ENCODE measurements around the gene BBS9.
A peak's percentile ranks its signal among the peaks of the same experiment; 100 is the strongest.

BBS9 gene

GRCh38 chr7:33118383-33118782, 11.0 kb upstream of the BBS9 start:
- in situ Hi-C loops (cut with HindIII; ENCODE audit: low sequenced_read_pairs), result no loop called here
- no peak for DNase-seq (ENCODE audit: low read depth, low spot score)
- no peak overlapping the region for H3K4me3 ChIP-seq (ENCODE audit: low read depth, low read length)
- no peak for TF ChIP-seq CTCF (IDR thresholded peaks at IDR 0.05; ENCODE audit: low read depth, low read length)

- no peak overlapping the region for H3K4me3 ChIP-seq (ENCODE audit: low read depth, low read length)
- TF ChIP-seq CTCF (IDR thresholded peaks at IDR 0.05; ENCODE audit: low read depth, low read length), result no peak
- no peak for DNase-seq (ENCODE audit: low read depth, low spot score)
- in situ Hi-C loops (cut with HindIII; ENCODE audit: low sequenced_read_pairs), result no loop called here
These were observed 2.3 kb upstream of the BBS9 start for GRCh38 chr7:33127085-33127484.

- H3K4me3 ChIP-seq (ENCODE audit: low read depth, low read length), result peak overlapping the region; percentile 81
- TF ChIP-seq CTCF (IDR thresholded peaks at IDR 0.05; ENCODE audit: low read depth, low read length), result no peak
- no peak for DNase-seq (ENCODE audit: low read depth, low spot score)
- in situ Hi-C loops (cut with HindIII; ENCODE audit: low sequenced_read_pairs), result no loop called here
These were observed 754 bp upstream of the BBS9 start for GRCh38 chr7:33128631-33128989.

- no peak for DNase-seq (ENCODE audit: low read depth, low spot score)
- no peak for TF ChIP-seq CTCF (IDR thresholded peaks at IDR 0.05; ENCODE audit: low read depth, low read length)
- in situ Hi-C loops (cut with HindIII; ENCODE audit: low sequenced_read_pairs), result no loop called here
- H3K4me3 ChIP-seq (ENCODE audit: low read depth, low read length), result peak overlapping the region; percentile 81
These were observed 416 bp downstream of the BBS9 start for GRCh38 chr7:33129806-33130153.

- in situ Hi-C loops (cut with HindIII; ENCODE audit: low sequenced_read_pairs), result no loop called here
- no peak for TF ChIP-seq CTCF (IDR thresholded peaks at IDR 0.05; ENCODE audit: low read depth, low read length)
- DNase-seq (ENCODE audit: low read depth, low spot score), result no peak
These were observed 820 bp downstream of the BBS9 start for GRCh38 chr7:33130184-33130583.

GRCh38 chr7:33137103-33137502, 7.7 kb downstream of the BBS9 start:
- TF ChIP-seq CTCF (IDR thresholded peaks at IDR 0.05; ENCODE audit: low read depth, low read length), result no peak
- DNase-seq (ENCODE audit: low read depth, low spot score), result no peak
- in situ Hi-C loops (cut with HindIII; ENCODE audit: low sequenced_read_pairs), result no loop called here
- no peak overlapping the region for H3K4me3 ChIP-seq (ENCODE audit: low read depth, low read length)

More at GRCh38 chr7:33130184-33130583, 820 bp downstream of the BBS9 start:
- peak overlapping the region; percentile 81 for H3K4me3 ChIP-seq (ENCODE audit: low read depth, low read length)

- H3K4me3 ChIP-seq (ENCODE audit: low read depth, low read length), result no peak overlapping the region
- in situ Hi-C loops (cut with HindIII; ENCODE audit: low sequenced_read_pairs), result no loop called here
- no peak for TF ChIP-seq CTCF (IDR thresholded peaks at IDR 0.05; ENCODE audit: low read depth, low read length)
- DNase-seq (ENCODE audit: low read depth, low spot score), result no peak
These were observed 13.2 kb downstream of the BBS9 start for GRCh38 chr7:33142585-33142984.

Measured in astrocyte of the spinal cord (primary cell).